Panc1 (cell line): ENCODE data around the gene CHST15. TPM values are rescaled to one million over a fixed set of nuclear protein-coding genes. Genes with fewer than 3 reads are reported as not detected.

Experiments
- ATAC-seq: fragments of 200-7000 bp; cut with Tn5 transposase; 2 replicates; pipeline ENCODE4 v1.9.1; 2020; ENCODE audit warnings: mild to moderate bottlenecking, moderate library complexity
- BruUV-seq: library from RNA; stranded (reverse); fragments of 400-500 nt; replicated peaks from 2 replicates; lab custom pipeline; 2021; lab: Mats Ljungman, UMichigan
- CTCF ChIA-PET: fragments of 300-600 bp; sonication (Branson Sonifier 250); formaldehyde crosslinking; loops from one replicate; lab custom pipeline; 2022; ENCODE audit warnings: antibody characterized with exemption; lab: Charles Lee
- POLR2A ChIA-PET: fragments of 300-600 bp; sonication (Branson Sonifier 250); formaldehyde crosslinking; loops from one replicate; lab custom pipeline; 2022; ENCODE audit warnings: antibody characterized with exemption; lab: Charles Lee
- DNase-seq: peaks from one replicate; pipeline ENCODE4 v3.0.0-alpha.2; 2010; ENCODE audit warnings: low read depth, low spot score
- H3K27ac ChIP-seq: 2 replicates; pipeline ENCODE4 v1.5.1; 2011; ENCODE audit warnings: mild to moderate bottlenecking, low read length, inconsistent platforms
- H3K27me3 ChIP-seq: fragments of 200-500 bp; sonication (Bioruptor generic); 2 replicates; pipeline ENCODE4 v1.6.0; 2014; ENCODE audit warnings: low read length, inconsistent platforms; ENCODE audit not compliant: control insufficient read depth, insufficient read depth
- H3K36me3 ChIP-seq: fragments of 200-500 bp; sonication (Bioruptor generic); 2 replicates; pipeline ENCODE4 v1.5.1; 2014; ENCODE audit warnings: inconsistent platforms, mild to moderate bottlenecking, low read length, moderate library complexity; ENCODE audit not compliant: control insufficient read depth, insufficient read depth
- H3K4me1 ChIP-seq: 2 replicates; pipeline ENCODE4 v1.5.1; 2011; ENCODE audit warnings: inconsistent platforms, mild to moderate bottlenecking, low read length, moderate library complexity; ENCODE audit not compliant: control insufficient read depth, insufficient read depth
- H3K4me3 ChIP-seq, 2 experiments: 2 replicates each; pipeline ENCODE4 v1.5.1; 2011 to 2012; ENCODE audit warnings: low read depth in 2 of 2, low read length in 2 of 2, mild to moderate bottlenecking in 2 of 2, inconsistent platforms in 1 of 2, moderate library complexity in 1 of 2
- H3K9me3 ChIP-seq: fragments of 200-500 bp; sonication (Bioruptor generic); 2 replicates; pipeline ENCODE4 v1.5.1; 2014; ENCODE audit warnings: low read depth, mild to moderate bottlenecking, inconsistent platforms, low read length, moderate library complexity; ENCODE audit not compliant: control insufficient read depth, insufficient read depth
- POLR2AphosphoS5 ChIP-seq: IDR thresholded peaks from 2 replicates; pipeline ENCODE4 v1.6.1; 2012; ENCODE audit warnings: mild to moderate bottlenecking, low read depth, low read length, moderate library complexity
- SIN3A ChIP-seq: IDR thresholded peaks from 2 replicates; pipeline ENCODE4 v1.6.1; 2012; ENCODE audit warnings: low read depth, mild to moderate bottlenecking, low read length, moderate library complexity, borderline replicate concordance; ENCODE audit not compliant: insufficient read depth
- TCF7L2 ChIP-seq: IDR thresholded peaks from 2 replicates; pipeline ENCODE4 v1.6.1; 2011; ENCODE audit warnings: mild to moderate bottlenecking, low read depth, low read length, inconsistent platforms
- in situ Hi-C: cut with HindIII; loops from 2 replicates; pipeline ENCODE4 v1.10.0; 2016; ENCODE audit warnings: low sequenced_read_pairs, low pct_unique_long_range_greater_than_20kb
- intact Hi-C: fragments of 100-400 bp; cut with micrococcal nuclease; formaldehyde crosslinking; loops from one replicate; pipeline ENCODE4 v1.10.0; 2022; ENCODE audit not compliant: unreplicated experiment
- total RNA-seq: library from RNA; stranded (reverse); gene quantifications from one replicate; pipeline ENCODE4 v1.2.1, GENCODE V29; 2021; ENCODE audit not compliant: unreplicated experiment
- TF ChIP-seq, protein P1 (sequence below), 2 experiments: IDR thresholded peaks; 2 replicates each; pipeline ENCODE4 v1.6.1; 2011 to 2012; ENCODE audit warnings: low read depth in 2 of 2, control low read depth in 1 of 2, low read length in 1 of 2, mild to moderate bottlenecking in 1 of 2, moderate library complexity in 1 of 2; ENCODE audit not compliant: insufficient read depth in 1 of 2
- TF ChIP-seq, protein P2 (sequence below): fragments of 450-650 bp; IDR thresholded peaks from 2 replicates; pipeline ENCODE4 v1.5.1; 2017; ENCODE audit warnings: mild to moderate bottlenecking

CHST15 gene
- total RNA-seq, 1 experiment from 2014 or later, result 33.2 TPM

DNA sequence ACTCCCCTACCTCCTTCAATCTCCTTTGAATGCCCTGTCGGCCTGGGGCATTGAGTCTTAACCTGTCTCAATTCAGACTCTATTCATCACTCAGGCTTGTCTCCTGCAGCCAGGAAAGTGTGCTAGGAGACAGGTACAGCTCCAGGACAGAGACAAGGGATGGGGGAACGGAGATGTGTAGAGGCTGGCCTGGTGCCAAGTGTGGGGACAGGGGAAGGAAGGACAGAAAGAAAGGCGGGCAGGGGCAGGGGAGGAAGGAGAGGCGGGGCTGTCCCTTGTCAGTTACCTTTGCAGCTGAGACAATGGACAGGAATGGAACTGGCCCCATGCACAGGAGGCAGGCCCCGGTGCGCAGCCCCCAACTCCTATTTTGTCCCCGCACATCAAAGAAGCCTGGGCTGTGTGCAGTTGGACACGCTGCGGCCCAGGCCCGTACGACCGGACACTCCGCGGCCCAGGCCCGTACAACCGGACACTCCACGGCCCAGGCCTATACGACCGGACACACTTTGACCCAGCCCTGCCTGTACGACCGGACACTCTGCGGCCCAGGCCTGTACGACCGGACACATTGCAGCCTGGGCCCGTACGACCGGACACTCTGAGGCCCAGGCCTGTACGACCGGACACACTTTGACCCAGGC lies 36.9 kb downstream of the CHST15 start:
- TF ChIP-seq, protein P1, sequence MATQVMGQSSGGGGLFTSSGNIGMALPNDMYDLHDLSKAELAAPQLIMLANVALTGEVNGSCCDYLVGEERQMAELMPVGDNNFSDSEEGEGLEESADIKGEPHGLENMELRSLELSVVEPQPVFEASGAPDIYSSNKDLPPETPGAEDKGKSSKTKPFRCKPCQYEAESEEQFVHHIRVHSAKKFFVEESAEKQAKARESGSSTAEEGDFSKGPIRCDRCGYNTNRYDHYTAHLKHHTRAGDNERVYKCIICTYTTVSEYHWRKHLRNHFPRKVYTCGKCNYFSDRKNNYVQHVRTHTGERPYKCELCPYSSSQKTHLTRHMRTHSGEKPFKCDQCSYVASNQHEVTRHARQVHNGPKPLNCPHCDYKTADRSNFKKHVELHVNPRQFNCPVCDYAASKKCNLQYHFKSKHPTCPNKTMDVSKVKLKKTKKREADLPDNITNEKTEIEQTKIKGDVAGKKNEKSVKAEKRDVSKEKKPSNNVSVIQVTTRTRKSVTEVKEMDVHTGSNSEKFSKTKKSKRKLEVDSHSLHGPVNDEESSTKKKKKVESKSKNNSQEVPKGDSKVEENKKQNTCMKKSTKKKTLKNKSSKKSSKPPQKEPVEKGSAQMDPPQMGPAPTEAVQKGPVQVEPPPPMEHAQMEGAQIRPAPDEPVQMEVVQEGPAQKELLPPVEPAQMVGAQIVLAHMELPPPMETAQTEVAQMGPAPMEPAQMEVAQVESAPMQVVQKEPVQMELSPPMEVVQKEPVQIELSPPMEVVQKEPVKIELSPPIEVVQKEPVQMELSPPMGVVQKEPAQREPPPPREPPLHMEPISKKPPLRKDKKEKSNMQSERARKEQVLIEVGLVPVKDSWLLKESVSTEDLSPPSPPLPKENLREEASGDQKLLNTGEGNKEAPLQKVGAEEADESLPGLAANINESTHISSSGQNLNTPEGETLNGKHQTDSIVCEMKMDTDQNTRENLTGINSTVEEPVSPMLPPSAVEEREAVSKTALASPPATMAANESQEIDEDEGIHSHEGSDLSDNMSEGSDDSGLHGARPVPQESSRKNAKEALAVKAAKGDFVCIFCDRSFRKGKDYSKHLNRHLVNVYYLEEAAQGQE (IDR thresholded peaks at IDR 0.05; ENCODE audit: insufficient read depth in 1 of 2, low read depth in 2 of 2, low read length in 1 of 2), result no peak
- TF ChIP-seq, protein P2, sequence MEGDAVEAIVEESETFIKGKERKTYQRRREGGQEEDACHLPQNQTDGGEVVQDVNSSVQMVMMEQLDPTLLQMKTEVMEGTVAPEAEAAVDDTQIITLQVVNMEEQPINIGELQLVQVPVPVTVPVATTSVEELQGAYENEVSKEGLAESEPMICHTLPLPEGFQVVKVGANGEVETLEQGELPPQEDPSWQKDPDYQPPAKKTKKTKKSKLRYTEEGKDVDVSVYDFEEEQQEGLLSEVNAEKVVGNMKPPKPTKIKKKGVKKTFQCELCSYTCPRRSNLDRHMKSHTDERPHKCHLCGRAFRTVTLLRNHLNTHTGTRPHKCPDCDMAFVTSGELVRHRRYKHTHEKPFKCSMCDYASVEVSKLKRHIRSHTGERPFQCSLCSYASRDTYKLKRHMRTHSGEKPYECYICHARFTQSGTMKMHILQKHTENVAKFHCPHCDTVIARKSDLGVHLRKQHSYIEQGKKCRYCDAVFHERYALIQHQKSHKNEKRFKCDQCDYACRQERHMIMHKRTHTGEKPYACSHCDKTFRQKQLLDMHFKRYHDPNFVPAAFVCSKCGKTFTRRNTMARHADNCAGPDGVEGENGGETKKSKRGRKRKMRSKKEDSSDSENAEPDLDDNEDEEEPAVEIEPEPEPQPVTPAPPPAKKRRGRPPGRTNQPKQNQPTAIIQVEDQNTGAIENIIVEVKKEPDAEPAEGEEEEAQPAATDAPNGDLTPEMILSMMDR, result no peak
- TF ChIP-seq SIN3A (no peak), TCF7L2 (no peak), POLR2AphosphoS5 (no peak)
- CTCF ChIA-PET, result no interaction called here
- no peak overlapping the region for H3K4me3 ChIP-seq

DNA sequence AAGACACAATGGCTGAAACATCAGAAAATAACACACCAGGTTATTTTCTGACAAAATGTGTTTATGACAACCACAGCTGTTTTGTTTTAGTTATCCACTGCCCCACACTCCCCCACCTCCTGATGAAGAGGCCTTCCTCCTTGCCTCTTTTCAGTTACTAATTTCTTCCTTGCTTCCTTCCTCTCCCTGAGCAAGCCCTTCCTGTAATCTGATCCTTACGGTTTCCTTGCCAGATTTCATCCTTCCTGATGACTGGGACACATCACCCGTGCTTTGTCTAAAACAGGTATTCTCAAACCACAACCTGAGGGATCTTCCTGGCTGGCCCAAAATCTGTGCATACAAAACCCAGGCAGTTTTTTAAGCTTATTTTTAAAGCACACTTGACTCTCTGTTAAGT lies 39.4 kb downstream of the CHST15 start:
- Histone ChIP-seq H3K4me1 (no peaks in the 10 kb centered on the region), H3K4me3 (no peak overlapping the region), H3K27ac (no peak overlapping the region), H3K27me3 (no peaks in the 10 kb centered on the region), H3K9me3 (no peaks in the 10 kb centered on the region), H3K36me3 (no peaks in the 10 kb centered on the region)
- in situ Hi-C loops, result no loop called here
- DNase-seq (no peak), ATAC-seq (no peak)
- BruUV-seq, result no TSS peak
- ChIA-PET CTCF (no interaction called here), POLR2A (interaction anchor here (0.6 kb wide), 1 partner anchor 31 kb away, joined by 7 read pairs; no protein-coding TSS in a partner anchor)
- intact Hi-C loops, result no loop called here
- TF ChIP-seq, protein P2, result no peak
- TF ChIP-seq, protein P1 (IDR thresholded peaks at IDR 0.05; ENCODE audit: insufficient read depth in 1 of 2, low read depth in 2 of 2, low read length in 1 of 2), result no peak

More for the DNA sequence above, 36.9 kb downstream of the CHST15 start:
- POLR2A ChIA-PET, result no interaction called here
- no peak for DNase-seq
- no peaks in the 10 kb centered on the region for H3K4me1 ChIP-seq
- in situ Hi-C loops, result no loop called here
- no TSS peak for BruUV-seq
- no peak for ATAC-seq
- H3K36me3 ChIP-seq, result no peaks in the 10 kb centered on the region
- no peak overlapping the region for H3K27ac ChIP-seq
- H3K9me3 ChIP-seq, result no peaks in the 10 kb centered on the region
- H3K27me3 ChIP-seq, result no peaks in the 10 kb centered on the region
- intact Hi-C loops, result no loop called here
